HG02870 (cell line): ENCODE measurements around the gene UGT3A2.

Source experiments
- ATAC-seq: cut with Tn5 transposase; IDR thresholded peaks from one replicate; pipeline ENCODE4 v1.9.1; 2021; ENCODE audit warnings: mild to moderate bottlenecking, moderate library complexity; ENCODE audit not compliant: unreplicated experiment

Gene UGT3A2

DNA sequence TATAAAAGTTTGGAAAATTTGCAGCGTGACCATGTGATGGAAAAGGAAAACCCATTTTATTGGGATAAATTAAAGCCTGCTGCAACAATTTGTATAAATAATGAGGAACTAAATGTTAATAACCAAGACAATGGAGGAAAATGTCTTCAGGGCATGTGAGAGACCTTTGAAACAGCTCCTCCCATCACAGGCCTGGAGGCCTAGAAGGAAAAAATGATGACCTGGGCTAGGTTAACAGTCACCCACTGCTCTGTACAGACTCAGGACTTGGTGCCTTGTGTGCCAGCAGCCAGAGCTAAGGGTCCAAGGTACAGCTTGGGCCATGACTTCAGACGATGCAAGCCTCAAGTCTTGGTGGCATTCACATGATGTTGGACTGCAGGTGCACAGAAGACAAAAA is 53.5 kb downstream of the UGT3A2 start:
- no peak for ATAC-seq

DNA sequence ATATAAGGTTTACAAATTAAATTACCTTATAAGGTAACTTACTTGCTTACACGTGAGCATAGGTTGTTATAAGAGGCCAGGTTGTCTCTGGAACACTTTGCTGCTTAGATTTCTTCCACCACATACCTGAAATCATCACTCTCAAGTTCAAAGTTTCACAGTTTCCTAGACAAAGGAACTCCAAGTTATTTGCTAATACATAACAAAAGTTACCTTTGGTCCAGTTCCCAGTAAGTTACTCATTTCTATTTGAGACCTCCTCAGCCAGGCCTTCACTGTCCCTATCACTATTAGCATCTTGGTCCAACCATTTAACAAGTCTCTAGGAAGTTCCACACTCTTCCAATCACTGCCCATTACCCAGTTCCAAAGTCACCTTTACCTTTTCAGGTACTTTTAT is 57.0 kb downstream of the UGT3A2 start:
- no peak for ATAC-seq

DNA sequence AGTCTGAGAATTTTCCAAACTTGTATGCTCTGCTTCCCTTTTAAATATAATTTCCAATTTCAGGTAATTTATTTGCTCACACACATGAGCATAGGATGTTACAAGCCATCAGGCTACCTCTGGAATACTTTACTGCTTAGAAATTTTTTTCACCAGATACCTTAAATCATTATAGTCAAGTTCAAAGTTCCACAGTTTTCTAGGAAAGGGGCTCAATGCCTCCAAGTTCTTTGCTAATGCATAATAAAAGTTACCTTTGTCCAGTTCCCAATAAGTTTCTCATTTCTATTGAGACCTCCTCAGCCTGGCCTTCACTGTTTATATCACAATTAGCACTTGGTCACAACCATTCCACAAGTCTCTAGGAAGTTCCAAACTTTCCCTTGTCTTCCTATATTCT is 59.3 kb downstream of the UGT3A2 start:
- ATAC-seq, result no peak

DNA sequence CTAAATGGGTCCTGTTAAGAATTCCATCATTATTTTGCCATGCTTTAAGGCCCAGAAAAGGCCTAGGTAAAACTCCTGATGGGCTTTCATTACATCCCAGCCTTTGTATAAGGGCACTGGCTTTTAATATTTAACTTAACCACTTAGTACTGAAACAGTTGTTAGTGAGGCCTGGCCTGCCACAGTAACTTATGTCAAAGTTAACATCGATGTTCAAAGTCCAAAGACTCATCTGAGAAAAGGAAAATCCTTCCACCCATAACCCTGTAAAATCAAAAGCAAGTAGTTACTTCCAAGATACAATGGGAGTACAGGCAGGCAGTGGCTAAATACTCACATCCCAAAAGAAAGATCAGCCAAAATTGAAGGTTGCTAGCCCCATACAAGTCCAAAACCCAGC is 60.5 kb downstream of the UGT3A2 start:
- ATAC-seq, result no peak

DNA sequence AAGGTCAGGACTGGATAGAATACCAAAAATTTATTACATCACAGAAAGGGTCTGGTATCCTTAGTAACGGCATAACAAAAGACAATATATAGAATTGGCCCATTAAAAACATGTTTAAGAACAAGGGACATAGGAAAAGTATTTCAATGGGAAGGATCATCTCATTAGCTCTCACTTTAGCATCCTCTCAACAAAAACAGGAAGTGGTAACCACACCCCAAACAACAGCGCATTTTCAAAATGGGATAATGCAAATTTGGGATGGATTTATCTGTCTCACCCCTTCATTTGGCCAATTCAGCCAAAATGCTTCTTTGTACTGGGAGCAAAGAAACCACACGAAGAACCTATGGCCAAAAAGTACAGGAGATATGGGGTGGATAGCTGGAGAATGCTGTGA is 65.7 kb downstream of the UGT3A2 start:
- no peak for ATAC-seq

DNA sequence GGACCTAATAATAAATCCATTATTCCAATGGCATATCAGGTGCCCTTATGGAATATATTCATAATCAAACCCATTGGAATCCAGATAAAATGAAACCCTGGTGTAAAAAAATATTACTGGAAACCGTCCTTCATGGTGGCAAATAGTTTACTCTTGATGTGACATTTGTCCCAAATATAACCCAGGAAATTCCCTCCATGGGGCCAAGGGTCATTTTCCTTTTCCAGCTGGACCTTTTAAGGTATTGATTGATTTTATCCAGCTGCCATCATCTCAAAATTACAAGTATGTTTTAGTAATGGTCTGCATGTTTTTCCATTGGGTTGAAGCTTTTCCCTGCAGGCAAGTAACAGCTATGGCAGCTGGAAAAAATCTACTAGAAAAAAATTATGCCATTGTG is 67.1 kb downstream of the UGT3A2 start:
- no peak for ATAC-seq

DNA sequence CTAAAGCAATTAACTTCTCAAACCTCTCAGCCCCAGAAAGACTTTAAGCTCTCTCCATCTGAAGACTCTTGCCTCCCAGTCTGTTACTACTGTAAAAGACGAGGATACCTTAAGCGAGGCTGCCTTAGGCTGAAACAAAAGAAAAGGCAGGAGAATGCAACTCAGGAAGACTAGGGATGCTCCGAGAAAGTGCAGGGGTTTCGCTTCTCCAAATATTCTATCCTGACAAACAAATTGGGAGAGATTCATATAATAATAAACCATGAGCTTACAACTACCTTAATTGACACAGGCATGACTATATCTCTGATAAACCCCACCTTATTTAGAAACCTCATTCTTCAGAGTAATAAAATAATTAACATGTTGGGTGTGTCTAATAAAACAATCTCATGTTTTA is 70.6 kb downstream of the UGT3A2 start:
- ATAC-seq, result no peak

DNA sequence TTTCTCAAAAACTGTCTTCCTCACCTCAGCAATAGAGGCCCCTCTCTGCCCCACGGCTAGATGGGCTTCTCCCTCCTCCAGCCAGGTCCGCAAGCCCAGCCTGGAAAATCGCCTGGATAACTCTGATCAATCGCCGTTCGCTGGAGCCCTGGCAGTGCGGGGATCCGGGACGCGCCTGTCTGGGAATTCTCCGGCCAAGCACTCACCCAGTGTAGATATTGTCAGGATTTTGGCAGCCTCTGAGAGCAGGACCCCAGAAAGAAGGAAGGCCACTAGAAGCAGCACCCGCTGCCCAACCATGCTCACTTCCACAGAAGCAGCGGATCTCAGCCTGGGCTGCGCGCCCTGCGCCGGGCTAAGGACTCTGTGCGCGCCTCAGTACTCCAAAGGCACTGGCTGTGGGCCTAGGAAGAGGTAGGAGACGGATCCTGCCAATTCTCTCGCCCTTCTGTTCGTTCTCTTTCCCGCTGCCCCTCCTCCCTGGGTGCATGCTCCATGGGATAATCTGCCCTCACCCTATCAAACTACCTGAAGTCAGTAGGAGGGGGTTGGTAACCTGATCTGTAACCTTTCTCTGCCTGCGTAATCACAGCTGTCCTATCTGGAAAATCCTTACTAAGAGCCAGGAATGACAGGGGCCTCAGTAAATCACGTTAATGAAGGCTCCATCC is 75.6 kb downstream of the UGT3A2 start, which contains the start of gene UGT3A1:
Gene UGT3A1 (minus strand): TSS at position 450 of the 671 bp plus-strand sequence. CDS start 150 bp downstream, at position 300.
- ATAC-seq, result no peak

DNA sequence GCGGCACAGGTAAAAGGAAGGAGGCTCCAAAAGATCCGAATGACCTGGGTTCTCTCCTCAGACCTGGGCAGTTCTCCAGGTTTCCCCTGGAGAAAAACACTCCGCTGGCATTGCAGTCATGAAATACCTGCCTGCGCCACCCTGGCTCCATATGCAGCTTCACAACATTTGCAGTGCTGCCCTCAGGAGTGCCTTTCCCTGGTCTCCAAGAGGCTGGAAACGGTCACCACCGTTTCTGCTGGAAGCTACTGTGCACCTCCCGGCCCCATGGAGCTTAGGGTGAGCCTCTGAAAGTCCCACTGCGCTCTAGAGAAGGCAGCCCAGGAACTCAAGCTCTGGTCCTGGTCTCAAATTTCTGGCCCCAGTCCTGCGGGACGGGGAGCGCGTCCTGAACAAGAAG is 76.2 kb downstream of the UGT3A2 start:
- ATAC-seq, result no peak

DNA sequence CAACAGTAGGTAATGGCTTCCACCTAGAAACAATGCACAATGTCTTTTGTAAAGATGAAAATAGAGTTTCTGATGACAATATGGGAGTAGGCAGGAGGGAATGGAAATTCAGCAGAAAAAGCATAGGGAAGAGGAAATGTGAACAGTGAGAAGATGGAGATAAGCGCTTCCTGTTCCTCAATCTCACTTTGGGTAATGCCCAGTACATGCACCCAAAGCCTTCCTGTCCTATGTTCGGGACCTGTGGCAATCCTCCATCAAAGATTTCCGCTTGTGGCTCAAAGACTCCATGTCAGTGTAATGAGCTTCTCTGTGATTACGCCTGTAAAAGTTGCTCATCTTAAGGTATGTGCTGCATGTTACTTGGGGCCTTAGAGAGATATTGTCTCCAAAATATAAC is 78.2 kb downstream of the UGT3A2 start:
- ATAC-seq, result no peak

DNA sequence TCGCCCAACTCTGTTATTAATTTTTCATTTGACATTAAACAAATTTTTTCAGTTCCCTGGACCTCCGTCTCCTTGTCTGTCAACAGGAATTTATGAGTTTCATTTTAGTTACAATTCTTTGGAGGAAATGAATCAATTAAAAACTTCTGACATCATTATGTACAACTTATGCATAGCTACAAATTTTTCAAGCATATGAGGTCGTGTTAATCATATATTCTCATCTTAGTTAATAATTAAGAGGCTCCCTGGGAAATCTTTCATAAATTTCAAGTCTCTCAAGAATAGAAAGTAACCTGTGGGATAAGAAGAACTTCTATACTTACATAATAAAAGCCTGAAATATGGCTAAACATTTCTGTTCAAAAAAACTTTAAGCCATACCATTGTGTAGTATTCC is 78.9 kb downstream of the UGT3A2 start:
- ATAC-seq, result no peak
